ENCODE results near the gene ADRM1. TPM values are rescaled to one million over a fixed set of nuclear protein-coding genes. Genes with fewer than 3 reads are reported as not detected.

The ADRM1 gene
- total and polyA plus RNA-seq, 10 of the 15 experiments (the other 5 are each of a cell fraction or from before 2014, with no cell fraction given): 3.4 to 213 (median 95.9) TPM

GRCh38 chr20:62337558-62338293 lies 34.9 kb downstream of the ADRM1 start (continued):
- TF ChIP-seq IRF5 (IDR thresholded peaks at IDR 0.05; ENCODE audit: borderline replicate concordance) (no peak), SMAD1 (IDR thresholded peaks at IDR 0.05; ENCODE audit: low read depth, partially characterized antibody) (no peak), CEBPB (IDR thresholded peaks at IDR 0.05; ENCODE audit: borderline replicate concordance in 1 of 2, low read depth in 2 of 2, low read length in 2 of 2) (no peak), ASH2L (IDR thresholded peaks at IDR 0.05; ENCODE audit: borderline replicate concordance, low read depth) (no peak), FOXM1 (IDR thresholded peaks at IDR 0.05; ENCODE audit: low read depth, low read length) (no peak), RUNX3 (IDR thresholded peaks at IDR 0.05; ENCODE audit: low read length) (peak; percentile 40; the same call in 1 of the 2 replicates), TAF1 (IDR thresholded peaks at IDR 0.05; ENCODE audit: borderline replicate concordance, low read depth, low read length) (no peak), CBX5 (IDR thresholded peaks at IDR 0.05; ENCODE audit: low read depth) (no peak), BMI1 (IDR thresholded peaks at IDR 0.05; ENCODE audit: borderline replicate concordance) (no peak), MEF2B (IDR thresholded peaks at IDR 0.05; ENCODE audit: partially characterized antibody, poor library complexity, severe bottlenecking) (no peak), MEF2A (IDR thresholded peaks at IDR 0.05; ENCODE audit: insufficient read depth, low read depth, low read length) (no peak), EGR1 (IDR thresholded peaks at IDR 0.05; ENCODE audit: borderline replicate concordance in 1 of 2, low read depth in 2 of 2, low read length in 2 of 2) (0 out of 3 replicates have a peak, but pooled peaks of 1 of the 2 experiments have one; percentile 45), RAD21 (IDR thresholded peaks at IDR 0.05; ENCODE audit: insufficient read depth, low read depth, low read length) (no peak), NR2C2 (IDR thresholded peaks at IDR 0.05; ENCODE audit: borderline replicate concordance, control insufficient read depth, insufficient read length, low read depth) (no peak), KAT2A (conservative IDR thresholded peaks at IDR 0.05; ENCODE audit: control insufficient read depth, low read depth, low read length) (no peak), NFYB (IDR thresholded peaks at IDR 0.05; ENCODE audit: insufficient read depth, low read depth, low read length) (no peak), CREM (IDR thresholded peaks at IDR 0.05; ENCODE audit: low read depth) (0 out of 2 replicates have a peak, but pooled peaks have one; percentile 40), REST (IDR thresholded peaks at IDR 0.05; ENCODE audit: low read depth, low read length) (no peak), BCLAF1 (IDR thresholded peaks at IDR 0.05) (no peak), BACH1 (IDR thresholded peaks at IDR 0.05; ENCODE audit: borderline replicate concordance) (0 out of 2 replicates have a peak, but pooled peaks have one; percentile 13), NR2C1 (IDR thresholded peaks at IDR 0.05) (no peak)
